NCI-H524 treated with DMSO at 0.1 percent for 48 hours (cell line): ENCODE results near the gene LMAN2L.
A peak's percentile ranks its signal among the peaks of the same experiment; 100 is the strongest.

Source experiments
- DNase-seq: peaks from one replicate; lab custom pipeline; 2025; lab: John Stamatoyannopoulos, UW

The LMAN2L gene

DNA sequence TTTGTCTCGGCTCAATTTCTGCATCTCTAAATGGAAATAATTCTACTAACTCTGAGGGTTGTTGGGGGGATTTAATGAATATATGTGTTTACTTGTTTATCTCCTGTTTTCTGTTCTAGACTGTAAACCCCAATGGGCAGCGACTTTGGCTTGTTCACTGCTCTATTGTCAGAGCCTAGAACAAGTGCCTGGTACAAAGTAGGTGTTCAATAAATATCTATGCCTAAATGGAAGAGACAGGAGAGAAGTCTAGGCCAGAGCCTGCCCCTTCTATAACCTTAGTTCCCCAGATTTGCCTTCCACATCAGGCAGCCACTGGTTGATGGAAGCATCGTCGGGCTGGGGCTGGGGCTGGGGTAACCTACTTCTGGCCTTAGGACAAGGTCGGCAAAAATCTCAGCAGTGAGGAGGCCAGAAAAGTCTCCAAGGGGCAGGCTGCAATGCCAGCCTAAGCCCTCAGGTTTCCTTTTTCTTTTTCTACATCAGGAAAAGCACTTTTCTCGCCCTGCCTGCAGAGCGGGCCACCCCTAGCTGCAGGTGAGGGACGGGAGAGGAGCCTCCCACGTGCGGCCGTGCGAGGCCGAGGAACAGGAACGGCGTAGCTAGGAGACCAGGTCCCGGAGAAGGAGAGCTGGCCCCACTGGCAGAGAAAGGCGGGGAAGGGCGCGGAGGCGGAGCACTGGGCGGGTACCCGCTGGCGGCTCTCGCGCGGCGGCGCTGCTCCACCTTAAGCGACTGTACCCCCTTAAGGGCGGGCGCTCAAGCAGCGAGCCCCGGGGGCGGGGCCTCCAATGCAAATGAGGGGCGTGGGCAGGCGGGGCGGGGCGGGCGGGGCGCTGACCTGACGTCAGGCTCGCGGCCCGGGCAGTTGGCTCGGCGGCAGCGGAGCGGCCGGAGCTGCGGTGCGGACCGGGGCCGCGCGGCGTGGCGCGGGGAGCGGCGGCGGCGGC is 20.4 kb upstream of the LMAN2L start, which contains the start of gene CNNM4:
TSS of gene CNNM4 (plus strand) at position 867 of the 950 bp plus-strand sequence. CDS start 98 bp downstream, outside the sequence.
- peak; percentile 54 for DNase-seq

- DNase-seq = no peak
Measured at GRCh38 chr2:96759548-96759947, 19.7 kb upstream of the LMAN2L start.

GRCh38 chr2:96758987-96759386 is 19.1 kb upstream of the LMAN2L start:
- no peak for DNase-seq

GRCh38 chr2:96757477-96757860 is 17.6 kb upstream of the LMAN2L start:
- no peak for DNase-seq

GRCh38 chr2:96756788-96757476 is 17.1 kb upstream of the LMAN2L start:
- DNase-seq = no peak

DNA sequence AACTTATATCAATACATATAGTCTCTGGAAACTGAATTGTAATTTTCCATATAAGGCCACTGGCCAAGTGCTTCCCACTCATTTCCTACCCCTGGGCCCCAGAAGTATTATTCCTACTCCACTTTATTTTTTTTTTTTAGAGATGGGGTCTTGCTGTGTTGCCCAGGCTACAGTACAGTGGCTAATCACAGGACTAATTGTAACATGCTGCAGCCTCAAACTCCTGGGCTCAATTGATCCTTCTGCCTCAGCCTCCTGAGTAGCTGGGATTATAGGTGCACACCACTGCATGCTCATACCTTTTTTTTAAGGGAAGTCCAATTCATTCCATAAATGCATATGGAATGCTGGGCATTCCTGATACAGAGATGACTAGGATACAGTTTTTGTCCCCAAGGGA is 14.5 kb upstream of the LMAN2L start:
- no peak for DNase-seq

DNA sequence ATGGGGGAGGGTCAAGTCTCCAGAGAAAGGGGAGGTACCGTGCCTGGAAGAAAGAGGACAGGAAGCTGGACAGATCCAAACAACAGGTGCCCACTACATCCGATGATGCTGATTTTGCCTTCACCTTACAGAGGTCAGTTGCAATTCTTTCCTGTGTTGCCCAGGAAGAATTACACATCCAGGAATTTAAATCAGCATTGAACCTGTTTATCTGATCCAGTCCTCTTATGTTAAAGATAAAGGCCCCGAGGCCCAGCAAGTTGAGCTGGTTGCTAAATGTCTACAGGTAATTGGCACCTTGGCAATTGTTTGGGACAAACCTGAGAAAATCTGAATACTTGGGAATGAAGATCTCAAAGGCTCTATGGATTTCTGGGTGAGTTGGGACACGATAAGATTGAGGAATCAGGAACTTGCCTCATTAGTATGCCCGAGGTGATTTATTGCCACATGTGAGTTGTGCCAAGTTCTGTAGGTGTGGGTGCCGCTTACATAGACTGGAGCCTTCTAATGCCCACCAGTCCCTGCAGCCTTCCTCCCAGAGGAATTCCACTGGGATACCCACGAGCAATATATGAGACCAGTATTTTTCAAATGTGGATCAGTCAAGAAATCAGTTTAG is 13.9 kb upstream of the LMAN2L start:
- no peak for DNase-seq

- no peak for DNase-seq
Measured at GRCh38 chr2:96751800-96752199, 11.9 kb upstream of the LMAN2L start.

DNA sequence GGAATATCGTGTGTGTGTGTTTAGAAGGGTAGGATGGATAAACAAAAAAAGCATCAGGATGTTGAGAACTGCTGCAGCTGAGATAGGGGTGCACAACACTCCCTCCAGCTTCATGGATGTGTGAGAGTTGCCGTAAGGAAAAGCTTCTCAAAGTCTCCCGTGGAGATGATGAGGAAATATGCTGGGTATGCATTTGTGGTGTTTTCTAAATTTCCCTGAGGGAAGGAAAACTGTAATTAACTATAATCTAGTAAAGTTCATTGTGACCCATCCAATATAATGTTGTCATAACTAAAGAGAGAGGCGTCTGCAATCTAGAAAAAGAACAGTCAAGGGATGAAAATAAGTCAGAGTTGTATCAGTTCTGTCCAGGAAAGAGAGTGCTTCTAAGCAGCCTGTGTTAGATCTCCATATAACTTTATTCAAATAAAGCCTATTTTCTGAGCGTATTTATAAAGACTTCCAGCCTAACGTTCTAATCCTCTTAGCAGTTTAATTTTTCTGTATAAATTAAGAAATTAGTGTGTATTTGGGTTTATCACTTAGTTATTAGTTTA is 7.3 kb upstream of the LMAN2L start:
- no peak for DNase-seq

- no peak for DNase-seq
Measured at GRCh38 chr2:96739076-96739632, 710 bp downstream of the LMAN2L start.

- DNase-seq = no peak
Measured at GRCh38 chr2:96737831-96738230, 2.0 kb downstream of the LMAN2L start.

GRCh38 chr2:96737251-96737650 is 2.6 kb downstream of the LMAN2L start:
- DNase-seq = no peak

DNA sequence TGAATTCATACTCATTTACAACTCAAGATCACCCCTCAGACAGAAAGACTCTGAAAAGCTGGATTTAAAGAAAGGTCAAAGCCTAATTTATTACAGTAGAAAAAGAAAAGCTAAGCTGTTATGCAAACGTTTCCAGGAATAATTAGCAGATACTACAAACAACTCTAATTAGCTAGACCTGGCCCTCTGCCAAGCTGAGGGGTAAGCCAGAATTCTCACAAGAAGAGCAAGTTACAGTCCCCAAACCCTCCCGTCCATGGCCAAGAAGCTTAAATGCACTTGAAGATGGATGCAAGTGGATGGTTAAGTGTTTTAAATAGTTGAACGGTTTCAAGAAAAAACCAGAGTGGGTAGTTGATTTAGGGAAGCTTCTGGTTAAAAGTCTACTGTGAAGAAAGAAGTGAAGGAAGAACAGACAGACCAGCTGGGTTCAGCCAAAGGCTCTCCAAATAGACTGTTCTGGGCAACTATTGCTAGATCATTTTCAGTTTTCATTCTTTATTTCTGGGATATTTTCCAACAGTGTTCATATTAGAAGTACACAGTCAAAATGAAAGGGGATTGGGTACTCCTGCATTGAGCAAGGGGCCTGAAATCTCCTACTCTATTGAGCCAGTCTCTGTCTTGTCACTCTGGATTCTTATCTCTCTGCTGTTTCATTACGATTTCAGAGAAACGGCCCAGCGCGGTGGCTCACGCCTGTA is 4.8 kb downstream of the LMAN2L start:
- DNase-seq = no peak

DNA sequence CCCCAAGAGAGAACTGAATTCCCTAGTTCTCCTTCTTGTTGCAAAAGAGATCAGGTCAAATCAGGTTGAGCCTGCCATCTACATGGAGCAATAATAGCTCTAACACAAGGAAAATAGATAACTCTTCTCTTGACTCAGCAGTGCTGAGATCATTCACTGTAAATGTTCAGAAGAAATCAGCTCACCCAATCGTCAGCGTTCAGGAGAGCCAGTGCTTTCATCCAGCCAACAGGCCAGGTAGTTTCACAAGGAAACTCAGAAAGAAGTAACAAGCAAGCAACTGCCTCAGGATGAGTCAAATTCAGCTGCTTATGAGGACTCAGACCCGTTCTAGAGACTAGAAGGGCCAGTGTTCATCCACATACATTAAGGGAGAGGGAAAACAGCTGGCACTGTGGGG is 5.9 kb downstream of the LMAN2L start:
- no peak for DNase-seq

DNA sequence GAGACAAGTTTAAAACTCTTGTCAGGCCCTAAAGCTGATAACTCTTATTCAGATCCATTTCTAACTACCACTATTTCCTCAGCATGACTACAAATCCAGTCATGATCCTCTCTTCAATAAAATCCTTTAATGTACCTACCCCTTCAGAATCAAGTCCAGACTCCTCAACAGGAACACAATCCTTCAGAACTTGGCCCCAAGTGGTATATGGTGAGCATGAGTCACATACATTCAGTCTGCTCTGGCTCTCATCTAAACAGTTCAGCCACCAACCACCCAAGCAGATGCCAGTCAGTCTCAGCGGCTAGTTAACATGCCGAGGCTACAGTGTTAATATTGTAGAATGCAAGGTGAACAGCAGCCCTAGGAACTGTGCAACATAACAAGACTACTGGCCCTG is 9.7 kb downstream of the LMAN2L start:
- no peak for DNase-seq

GRCh38 chr2:96729748-96730147 is 10.1 kb downstream of the LMAN2L start:
- no peak for DNase-seq

DNA sequence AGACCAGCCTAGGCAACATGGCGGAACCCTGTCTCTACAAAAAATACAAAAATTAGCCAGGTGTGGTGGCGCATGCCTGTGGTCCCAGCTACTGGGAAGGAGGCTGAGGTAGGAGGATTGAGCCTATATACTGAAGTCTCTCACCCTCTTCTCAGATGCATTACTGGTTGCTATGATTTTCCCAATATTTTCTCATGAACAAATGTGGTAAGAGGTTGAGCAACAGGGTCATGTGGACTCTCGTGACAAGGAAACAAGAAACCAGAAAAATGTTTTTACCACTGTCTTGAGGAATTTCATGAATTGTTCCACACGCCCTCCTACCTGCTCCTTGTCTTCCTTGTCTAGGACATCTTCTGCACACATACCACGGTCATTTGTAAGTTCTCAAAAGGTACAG is 12.4 kb downstream of the LMAN2L start:
- no peak for DNase-seq

GRCh38 chr2:96726131-96726530 is 13.7 kb downstream of the LMAN2L start:
- no peak for DNase-seq

GRCh38 chr2:96716388-96716787 is 23.5 kb downstream of the LMAN2L start:
- no peak for DNase-seq

DNA sequence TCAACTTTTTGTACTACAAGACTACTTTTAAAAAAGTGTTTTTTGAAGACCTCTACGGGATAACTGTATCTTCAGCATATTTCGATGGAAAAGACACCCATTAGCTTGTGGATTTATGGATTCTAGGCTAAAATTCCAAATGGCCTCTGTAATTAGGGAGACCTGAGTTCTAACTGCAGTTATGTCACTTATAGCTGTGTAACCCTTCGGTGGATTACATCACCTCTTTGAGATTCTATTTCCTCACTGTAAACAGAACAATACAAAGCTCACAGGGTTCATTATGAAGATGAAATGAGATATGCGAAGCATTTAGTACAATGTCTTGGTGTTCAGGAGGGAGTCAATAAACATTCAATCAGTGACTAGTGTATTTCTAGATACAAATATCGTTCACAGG is 24.2 kb downstream of the LMAN2L start:
- DNase-seq = no peak

GRCh38 chr2:96710985-96711384 is 28.9 kb downstream of the LMAN2L start:
- no peak for DNase-seq
